HG03025 (cell line): Measurements from ENCODE around the gene PARN.

Experiments
- ATAC-seq: cut with Tn5 transposase; IDR thresholded peaks from one replicate; pipeline ENCODE4 v1.9.1; 2021; ENCODE audit warnings: mild to moderate bottlenecking, moderate library complexity; ENCODE audit not compliant: unreplicated experiment, low FRiP score

Gene PARN

GRCh38 chr16:14501331-14502255 is 128.5 kb downstream of the PARN start:
- ATAC-seq: no peak

GRCh38 chr16:14500791-14501190 is 129.3 kb downstream of the PARN start:
- ATAC-seq: no peak

GRCh38 chr16:14499110-14499509 is 130.9 kb downstream of the PARN start:
- ATAC-seq: no peak

- ATAC-seq: no peak
Measured at GRCh38 chr16:14497245-14498082, 132.6 kb downstream of the PARN start.

DNA sequence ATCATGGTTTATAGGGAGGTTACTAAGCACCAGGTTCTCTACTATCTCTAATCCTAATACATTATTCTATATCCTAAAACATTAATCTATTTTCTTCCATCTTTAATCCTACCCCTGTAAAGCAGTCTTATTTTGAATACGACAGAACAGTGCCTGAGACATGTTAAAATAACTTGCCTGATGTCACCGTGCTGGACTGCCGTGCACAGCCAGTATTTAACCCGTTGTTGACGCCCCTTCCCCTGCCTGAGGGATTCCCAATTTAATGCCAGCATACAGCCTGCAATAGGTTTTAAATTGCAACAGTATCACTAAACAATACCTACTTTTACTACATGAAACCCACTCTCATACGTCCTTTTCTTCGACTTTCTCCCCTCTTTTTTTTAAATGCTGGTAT is 133.3 kb downstream of the PARN start:
- no peak for ATAC-seq

GRCh38 chr16:14496047-14496770 is 133.9 kb downstream of the PARN start:
- no peak for ATAC-seq

DNA sequence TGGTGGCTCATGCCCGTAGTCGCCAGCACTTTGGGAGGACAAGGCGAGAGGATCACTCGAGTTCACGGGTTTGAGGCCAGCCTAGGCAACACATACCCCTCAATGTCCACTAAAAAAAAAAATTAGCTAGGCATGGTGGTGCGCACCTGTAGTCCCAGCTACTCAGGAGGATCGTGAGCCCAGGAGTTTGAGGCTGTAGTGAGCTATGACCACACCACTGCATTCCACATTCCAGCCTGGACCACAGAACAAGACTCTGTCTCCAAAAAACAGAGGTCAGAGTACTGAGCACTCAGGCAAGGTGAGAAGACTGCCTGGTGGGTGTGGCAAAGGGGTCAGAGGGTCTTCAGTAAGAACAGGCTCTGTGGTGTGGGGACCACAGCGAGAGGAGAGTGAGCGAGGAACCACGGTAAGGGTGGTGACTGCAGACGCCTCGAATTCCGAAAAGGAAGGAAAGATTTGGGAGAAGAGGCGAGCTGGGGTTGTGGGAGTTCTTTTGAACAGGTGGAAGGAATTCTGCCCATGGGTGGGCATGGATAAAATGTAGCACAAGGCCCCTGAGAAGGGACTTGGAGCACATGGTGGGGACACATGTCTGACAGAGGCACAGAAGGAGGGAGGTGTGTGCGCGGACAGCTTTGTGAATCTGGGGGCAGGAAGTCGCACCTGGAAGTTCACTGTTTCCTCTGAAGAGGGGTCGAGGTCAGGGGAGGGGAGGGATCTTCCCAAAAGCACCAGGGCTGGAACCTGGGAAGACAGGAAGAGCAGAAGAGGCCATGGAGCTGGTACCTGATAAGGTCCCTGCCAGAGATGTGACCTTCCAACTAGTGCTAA is 134.6 kb downstream of the PARN start:
- ATAC-seq: no peak

DNA sequence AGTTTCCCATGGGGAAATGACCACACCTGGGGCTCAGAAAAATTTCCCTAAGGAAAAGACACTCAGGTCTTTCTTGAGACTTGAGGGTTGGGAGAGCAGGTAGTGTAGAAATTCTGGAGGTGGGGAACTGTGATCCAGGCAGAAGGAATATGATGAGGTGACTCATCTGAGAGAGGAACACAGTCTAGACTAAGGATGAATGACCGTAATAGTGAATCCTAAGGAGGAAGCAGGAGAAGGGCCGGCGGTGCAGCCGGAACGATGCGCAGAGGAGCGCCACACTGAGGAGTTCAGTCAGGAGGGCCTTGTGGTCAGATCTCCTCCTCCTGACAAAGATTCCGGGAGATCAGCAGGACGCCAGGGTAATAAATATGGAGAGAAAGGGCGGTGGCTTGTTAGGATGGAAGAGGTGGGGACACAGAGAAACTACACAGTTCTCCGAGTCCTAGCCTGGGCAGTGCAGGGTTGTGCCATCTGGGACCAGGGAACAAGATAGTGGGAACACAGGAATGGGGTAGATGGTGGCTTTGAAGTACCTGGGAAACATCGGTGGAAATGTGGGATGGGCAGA is 135.6 kb downstream of the PARN start:
- no peak for ATAC-seq

GRCh38 chr16:14493791-14494190 is 136.3 kb downstream of the PARN start:
- ATAC-seq: no peak

DNA sequence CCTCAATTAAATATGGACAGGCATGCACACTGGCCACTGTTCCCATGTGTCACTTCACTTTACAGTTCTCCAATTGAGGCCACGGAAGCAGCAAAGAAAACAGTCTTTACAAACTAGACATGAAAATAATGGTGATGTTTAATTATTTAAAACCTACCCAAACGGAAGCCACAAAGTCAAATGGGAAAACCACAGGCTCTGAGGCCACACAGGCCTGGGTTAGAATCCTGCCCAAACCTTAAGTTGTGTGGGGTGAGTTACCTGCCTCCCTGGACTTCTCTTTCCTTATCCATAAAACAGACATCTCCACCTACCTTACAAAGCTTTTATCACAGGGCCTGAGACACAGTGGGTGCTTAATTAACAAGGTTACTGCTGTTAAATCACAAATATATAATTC is 137.4 kb downstream of the PARN start:
- no peak for ATAC-seq

DNA sequence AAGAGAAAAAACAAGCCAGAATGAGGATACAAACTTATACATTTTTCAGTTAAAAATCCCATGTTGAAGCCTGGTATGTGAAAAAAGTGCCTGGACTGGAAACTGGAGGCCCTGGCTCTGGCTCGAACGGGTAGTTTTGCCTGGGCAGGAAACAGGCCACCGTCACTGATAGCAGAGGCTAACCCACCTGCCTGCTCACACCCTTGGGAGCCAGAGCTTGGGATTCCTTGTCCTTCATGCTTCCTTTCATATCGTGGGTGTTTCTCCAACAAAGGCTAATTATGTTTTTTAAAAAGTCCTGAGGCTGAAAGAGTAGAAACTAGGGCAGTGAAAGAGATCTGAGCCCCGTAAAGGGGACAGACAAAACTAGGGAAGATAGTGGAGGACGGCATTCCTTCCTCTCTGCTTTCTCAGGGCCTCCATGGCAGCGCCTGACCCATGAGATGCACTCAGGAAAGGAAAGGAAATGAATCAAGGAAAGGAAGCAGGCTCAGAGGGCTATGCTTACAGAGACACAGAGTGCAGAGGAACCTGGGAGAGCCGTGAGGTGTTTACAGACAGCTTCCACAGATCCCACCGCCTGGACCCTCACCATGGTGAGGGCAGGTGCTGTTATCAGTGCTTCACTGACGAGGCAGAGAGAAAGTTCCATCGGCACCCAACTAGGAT is 138.1 kb downstream of the PARN start:
- ATAC-seq: no peak

DNA sequence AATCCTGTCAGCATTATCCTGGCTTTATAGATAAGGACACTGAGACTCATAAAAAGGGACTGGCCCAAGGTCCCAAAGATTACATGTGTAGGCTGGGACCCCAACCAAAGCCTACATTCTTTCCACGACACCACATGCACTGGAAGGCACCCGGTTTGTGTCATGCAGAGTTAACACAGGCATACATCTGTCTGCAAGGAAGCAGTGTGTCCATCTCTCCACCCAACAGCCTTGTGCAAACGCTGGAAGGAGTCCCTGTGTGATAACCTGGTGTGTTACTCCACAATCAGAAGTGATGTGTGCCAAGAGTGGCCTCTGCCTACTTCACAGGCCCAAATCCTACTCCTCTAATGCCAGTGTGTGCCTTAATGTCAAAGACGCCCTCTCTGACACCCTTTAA is 139.8 kb downstream of the PARN start:
- no peak for ATAC-seq

- no peak for ATAC-seq
Measured at GRCh38 chr16:14489460-14489859, 140.6 kb downstream of the PARN start.

GRCh38 chr16:14487579-14487978 is 142.5 kb downstream of the PARN start:
- no peak for ATAC-seq

GRCh38 chr16:14486520-14487303 is 143.3 kb downstream of the PARN start:
- ATAC-seq: no peak

DNA sequence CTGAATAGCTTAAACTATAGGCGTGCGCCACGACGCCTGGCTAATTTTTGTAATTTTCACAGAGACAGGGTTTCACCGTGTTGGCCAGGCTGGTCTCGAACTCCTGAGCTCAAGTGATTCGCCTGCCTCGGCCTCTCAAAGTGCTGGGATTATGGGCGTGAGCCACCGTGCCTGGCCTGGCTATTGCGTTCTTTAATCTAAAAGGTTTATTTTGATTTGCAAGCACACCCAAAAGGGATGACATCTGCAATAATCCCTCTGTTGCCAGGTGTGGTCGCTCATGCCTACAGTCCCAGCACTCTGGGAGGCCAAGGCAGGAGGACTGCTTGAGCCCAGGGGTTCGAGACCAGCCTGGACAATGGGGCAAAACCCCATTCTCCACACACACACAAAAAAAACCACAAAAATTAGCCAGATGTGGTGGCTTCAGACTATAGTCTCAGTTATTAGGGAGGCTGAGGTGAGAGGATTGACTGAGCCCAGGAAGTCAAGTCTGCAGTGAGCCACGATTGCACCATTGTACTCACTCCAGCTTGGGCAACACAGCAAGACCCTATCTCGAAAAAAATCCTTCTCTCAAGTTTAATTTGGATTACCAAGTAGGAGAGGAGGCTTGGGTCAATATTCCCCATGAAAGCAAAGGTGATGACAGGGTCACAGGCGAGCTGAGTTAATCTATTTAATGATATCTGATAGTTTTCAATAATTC is 144.1 kb downstream of the PARN start:
- no peak for ATAC-seq

DNA sequence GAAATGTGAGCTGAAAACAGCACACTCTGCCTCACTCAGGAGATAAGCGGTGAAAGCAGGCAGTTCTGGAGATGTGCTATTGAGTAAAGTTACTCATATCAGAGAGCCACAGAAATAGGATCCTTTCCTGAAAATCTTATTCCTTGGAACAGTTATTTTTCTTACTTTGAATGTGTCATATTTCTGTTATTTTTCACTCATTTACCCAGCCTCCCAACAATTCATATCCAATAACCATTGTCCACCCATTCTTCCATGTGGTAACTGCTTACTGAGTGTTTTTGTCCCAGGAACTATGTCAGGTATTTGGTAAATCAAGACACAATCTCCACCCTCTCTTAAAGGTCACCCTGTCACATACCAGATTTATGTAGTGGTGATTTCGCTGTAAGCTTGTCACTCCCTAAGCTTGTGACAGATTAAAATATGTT is 144.9 kb downstream of the PARN start:
- ATAC-seq: no peak
